ENCODE results near the gene MAN1C1.

GRCh38 chr1:25811384-25812082, 194.9 kb downstream of the MAN1C1 start:
- TF ChIP-seq CREM (CRISPR knock-in tag; IDR thresholded peaks at IDR 0.05) (no peak), TEAD1 (CRISPR knock-in tag; IDR thresholded peaks at IDR 0.05) (no peak), AFF4 (CRISPR knock-in tag; IDR thresholded peaks at IDR 0.05; ENCODE audit: borderline replicate concordance) (no peak), ELF4 (CRISPR knock-in tag; IDR thresholded peaks at IDR 0.05; ENCODE audit: low read depth) (no peak), NR3C1 (CRISPR knock-in tag; conservative IDR thresholded peaks at IDR 0.05; ENCODE audit: low read depth) (no peak), USF2 (CRISPR knock-in tag; IDR thresholded peaks at IDR 0.05) (no peak), GTF2I (CRISPR knock-in tag; conservative IDR thresholded peaks at IDR 0.05) (no peak), NFE2L1 (CRISPR knock-in tag; IDR thresholded peaks at IDR 0.05) (no peak)
- TF ChIP-seq, protein P1, sequence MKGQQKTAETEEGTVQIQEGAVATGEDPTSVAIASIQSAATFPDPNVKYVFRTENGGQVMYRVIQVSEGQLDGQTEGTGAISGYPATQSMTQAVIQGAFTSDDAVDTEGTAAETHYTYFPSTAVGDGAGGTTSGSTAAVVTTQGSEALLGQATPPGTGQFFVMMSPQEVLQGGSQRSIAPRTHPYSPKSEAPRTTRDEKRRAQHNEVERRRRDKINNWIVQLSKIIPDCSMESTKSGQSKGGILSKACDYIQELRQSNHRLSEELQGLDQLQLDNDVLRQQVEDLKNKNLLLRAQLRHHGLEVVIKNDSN (CRISPR knock-in tag; IDR thresholded peaks at IDR 0.05), result no peak
- TF ChIP-seq, protein P2, sequence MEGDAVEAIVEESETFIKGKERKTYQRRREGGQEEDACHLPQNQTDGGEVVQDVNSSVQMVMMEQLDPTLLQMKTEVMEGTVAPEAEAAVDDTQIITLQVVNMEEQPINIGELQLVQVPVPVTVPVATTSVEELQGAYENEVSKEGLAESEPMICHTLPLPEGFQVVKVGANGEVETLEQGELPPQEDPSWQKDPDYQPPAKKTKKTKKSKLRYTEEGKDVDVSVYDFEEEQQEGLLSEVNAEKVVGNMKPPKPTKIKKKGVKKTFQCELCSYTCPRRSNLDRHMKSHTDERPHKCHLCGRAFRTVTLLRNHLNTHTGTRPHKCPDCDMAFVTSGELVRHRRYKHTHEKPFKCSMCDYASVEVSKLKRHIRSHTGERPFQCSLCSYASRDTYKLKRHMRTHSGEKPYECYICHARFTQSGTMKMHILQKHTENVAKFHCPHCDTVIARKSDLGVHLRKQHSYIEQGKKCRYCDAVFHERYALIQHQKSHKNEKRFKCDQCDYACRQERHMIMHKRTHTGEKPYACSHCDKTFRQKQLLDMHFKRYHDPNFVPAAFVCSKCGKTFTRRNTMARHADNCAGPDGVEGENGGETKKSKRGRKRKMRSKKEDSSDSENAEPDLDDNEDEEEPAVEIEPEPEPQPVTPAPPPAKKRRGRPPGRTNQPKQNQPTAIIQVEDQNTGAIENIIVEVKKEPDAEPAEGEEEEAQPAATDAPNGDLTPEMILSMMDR (IDR thresholded peaks at IDR 0.05), result no peak

Measured in WTC11 (cell line).